ENCODE results near the gene PTPRM. TPM values are rescaled to one million over a fixed set of nuclear protein-coding genes. Genes with fewer than 3 reads are reported as not detected.

The PTPRM gene
- total RNA-seq, 1 donor from 2014 or later, result 4.5 TPM

- Mint-ChIP-seq H3K27me3 (ENCODE audit: low read depth) (no peaks in the 10 kb centered on the region), H3K36me3 (ENCODE audit: low read depth) (no peaks in the 10 kb centered on the region), H3K27ac (no peak overlapping the region), H3K4me3 (ENCODE audit: low read depth) (no peak overlapping the region), H3K9me3 (no peaks in the 10 kb centered on the region), H3K4me1 (ENCODE audit: low read depth) (no peaks in the 10 kb centered on the region)
- intact Hi-C loops (cut with micrococcal nuclease), result no loop called here
- no peak for DNase-seq (ENCODE audit: low spot score)
Observed at GRCh38 chr18:7657050-7657449, 89.9 kb downstream of the PTPRM start.

GRCh38 chr18:7657937-7658336 is 90.8 kb downstream of the PTPRM start:
- H3K27ac Mint-ChIP-seq, result no peak overlapping the region
- intact Hi-C loops (cut with micrococcal nuclease), result no loop called here
- no peaks in the 10 kb centered on the region for H3K36me3 Mint-ChIP-seq (ENCODE audit: low read depth)
- H3K4me1 Mint-ChIP-seq (ENCODE audit: low read depth), result no peaks in the 10 kb centered on the region
- no peaks in the 10 kb centered on the region for H3K27me3 Mint-ChIP-seq (ENCODE audit: low read depth)
- H3K4me3 Mint-ChIP-seq (ENCODE audit: low read depth), result no peak overlapping the region
- no peak for DNase-seq (ENCODE audit: low spot score)
- H3K9me3 Mint-ChIP-seq, result no peaks in the 10 kb centered on the region

- no peaks in the 10 kb centered on the region for H3K4me1 Mint-ChIP-seq (ENCODE audit: low read depth)
- no peak overlapping the region for H3K4me3 Mint-ChIP-seq (ENCODE audit: low read depth)
- no peak for DNase-seq (ENCODE audit: low spot score)
- H3K36me3 Mint-ChIP-seq (ENCODE audit: low read depth), result no peaks in the 10 kb centered on the region
- no peaks in the 10 kb centered on the region for H3K27me3 Mint-ChIP-seq (ENCODE audit: low read depth)
- H3K9me3 Mint-ChIP-seq, result no peaks in the 10 kb centered on the region
- intact Hi-C loops (cut with micrococcal nuclease), result no loop called here
- H3K27ac Mint-ChIP-seq, result no peak overlapping the region
Observed at GRCh38 chr18:7658701-7659100, 91.6 kb downstream of the PTPRM start.

- no peak for DNase-seq (ENCODE audit: low spot score)
- no peak overlapping the region for H3K27ac Mint-ChIP-seq
- no peaks in the 10 kb centered on the region for H3K9me3 Mint-ChIP-seq
- H3K27me3 Mint-ChIP-seq (ENCODE audit: low read depth), result no peaks in the 10 kb centered on the region
- no peaks in the 10 kb centered on the region for H3K4me1 Mint-ChIP-seq (ENCODE audit: low read depth)
- H3K4me3 Mint-ChIP-seq (ENCODE audit: low read depth), result no peak overlapping the region
- H3K36me3 Mint-ChIP-seq (ENCODE audit: low read depth), result no peaks in the 10 kb centered on the region
- intact Hi-C loops (cut with micrococcal nuclease), result no loop called here
Observed at GRCh38 chr18:7661207-7661606, 94.1 kb downstream of the PTPRM start.

GRCh38 chr18:7662866-7663265 is 95.8 kb downstream of the PTPRM start:
- Mint-ChIP-seq H3K27ac (no peak overlapping the region), H3K4me1 (ENCODE audit: low read depth) (no peaks in the 10 kb centered on the region), H3K9me3 (no peaks in the 10 kb centered on the region), H3K36me3 (ENCODE audit: low read depth) (no peaks in the 10 kb centered on the region), H3K4me3 (ENCODE audit: low read depth) (no peak overlapping the region), H3K27me3 (ENCODE audit: low read depth) (no peaks in the 10 kb centered on the region)
- DNase-seq (ENCODE audit: low spot score), result no peak
- intact Hi-C loops (cut with micrococcal nuclease), result no loop called here

GRCh38 chr18:7663366-7664312 is 96.5 kb downstream of the PTPRM start:
- Mint-ChIP-seq H3K27ac (no peak overlapping the region), H3K36me3 (ENCODE audit: low read depth) (no peaks in the 10 kb centered on the region), H3K27me3 (ENCODE audit: low read depth) (no peaks in the 10 kb centered on the region), H3K4me3 (ENCODE audit: low read depth) (no peak overlapping the region), H3K9me3 (no peaks in the 10 kb centered on the region), H3K4me1 (ENCODE audit: low read depth) (no peaks in the 10 kb centered on the region)
- intact Hi-C loops (cut with micrococcal nuclease), result no loop called here
- no peak for DNase-seq (ENCODE audit: low spot score)

- no peak overlapping the region for H3K27ac Mint-ChIP-seq
- intact Hi-C loops (cut with micrococcal nuclease), result no loop called here
Observed at GRCh38 chr18:7666195-7666776, 99.2 kb downstream of the PTPRM start.

GRCh38 chr18:7668392-7668791 is 101.3 kb downstream of the PTPRM start:
- Mint-ChIP-seq H3K36me3 (ENCODE audit: low read depth) (no peaks in the 10 kb centered on the region), H3K9me3 (no peaks in the 10 kb centered on the region), H3K27ac (no peak overlapping the region), H3K4me3 (ENCODE audit: low read depth) (no peak overlapping the region), H3K4me1 (ENCODE audit: low read depth) (no peaks in the 10 kb centered on the region), H3K27me3 (ENCODE audit: low read depth) (no peaks in the 10 kb centered on the region)
- no peak for DNase-seq (ENCODE audit: low spot score)
- intact Hi-C loops (cut with micrococcal nuclease), result no loop called here

More at GRCh38 chr18:7666195-7666776, 99.2 kb downstream of the PTPRM start:
- Mint-ChIP-seq H3K9me3 (no peaks in the 10 kb centered on the region), H3K36me3 (ENCODE audit: low read depth) (no peaks in the 10 kb centered on the region), H3K4me1 (ENCODE audit: low read depth) (no peaks in the 10 kb centered on the region), H3K27me3 (ENCODE audit: low read depth) (no peaks in the 10 kb centered on the region), H3K4me3 (ENCODE audit: low read depth) (no peak overlapping the region)
- no peak for DNase-seq (ENCODE audit: low spot score)

GRCh38 chr18:7669361-7669760 is 102.2 kb downstream of the PTPRM start:
- H3K4me1 Mint-ChIP-seq (ENCODE audit: low read depth), result no peaks in the 10 kb centered on the region

GRCh38 chr18:7671105-7671504 is 104.0 kb downstream of the PTPRM start:
- Mint-ChIP-seq H3K4me3 (ENCODE audit: low read depth) (no peak overlapping the region), H3K27me3 (ENCODE audit: low read depth) (no peaks in the 10 kb centered on the region), H3K27ac (no peak overlapping the region), H3K36me3 (ENCODE audit: low read depth) (no peaks in the 10 kb centered on the region), H3K4me1 (ENCODE audit: low read depth) (no peaks in the 10 kb centered on the region), H3K9me3 (no peaks in the 10 kb centered on the region)
- DNase-seq (ENCODE audit: low spot score), result no peak
- intact Hi-C loops (cut with micrococcal nuclease), result no loop called here

More at GRCh38 chr18:7669361-7669760, 102.2 kb downstream of the PTPRM start:
- H3K36me3 Mint-ChIP-seq (ENCODE audit: low read depth), result no peaks in the 10 kb centered on the region
- DNase-seq (ENCODE audit: low spot score), result no peak
- H3K27ac Mint-ChIP-seq, result no peak overlapping the region
- no peaks in the 10 kb centered on the region for H3K9me3 Mint-ChIP-seq
- H3K4me3 Mint-ChIP-seq (ENCODE audit: low read depth), result no peak overlapping the region
- no peaks in the 10 kb centered on the region for H3K27me3 Mint-ChIP-seq (ENCODE audit: low read depth)
- intact Hi-C loops (cut with micrococcal nuclease), result no loop called here

GRCh38 chr18:7676253-7676873 is 109.2 kb downstream of the PTPRM start:
- DNase-seq (ENCODE audit: low spot score), result no peak
- no peak overlapping the region for H3K27ac Mint-ChIP-seq
- no peaks in the 10 kb centered on the region for H3K27me3 Mint-ChIP-seq (ENCODE audit: low read depth)
- no peak overlapping the region for H3K4me3 Mint-ChIP-seq (ENCODE audit: low read depth)
- H3K9me3 Mint-ChIP-seq, result no peaks in the 10 kb centered on the region
- intact Hi-C loops (cut with micrococcal nuclease), result no loop called here
- no peaks in the 10 kb centered on the region for H3K36me3 Mint-ChIP-seq (ENCODE audit: low read depth)
- H3K4me1 Mint-ChIP-seq (ENCODE audit: low read depth), result no peaks in the 10 kb centered on the region

GRCh38 chr18:7677001-7677400 is 109.9 kb downstream of the PTPRM start:
- H3K27me3 Mint-ChIP-seq (ENCODE audit: low read depth), result no peaks in the 10 kb centered on the region
- intact Hi-C loops (cut with micrococcal nuclease), result no loop called here
- DNase-seq (ENCODE audit: low spot score), result no peak
- no peak overlapping the region for H3K4me3 Mint-ChIP-seq (ENCODE audit: low read depth)
- H3K4me1 Mint-ChIP-seq (ENCODE audit: low read depth), result no peaks in the 10 kb centered on the region
- no peaks in the 10 kb centered on the region for H3K9me3 Mint-ChIP-seq
- no peak overlapping the region for H3K27ac Mint-ChIP-seq
- no peaks in the 10 kb centered on the region for H3K36me3 Mint-ChIP-seq (ENCODE audit: low read depth)

- no peak for DNase-seq (ENCODE audit: low spot score)
- no peaks in the 10 kb centered on the region for H3K27me3 Mint-ChIP-seq (ENCODE audit: low read depth)
- no peaks in the 10 kb centered on the region for H3K36me3 Mint-ChIP-seq (ENCODE audit: low read depth)
- H3K4me3 Mint-ChIP-seq (ENCODE audit: low read depth), result no peak overlapping the region
- intact Hi-C loops (cut with micrococcal nuclease), result no loop called here
- H3K9me3 Mint-ChIP-seq, result no peaks in the 10 kb centered on the region
- no peaks in the 10 kb centered on the region for H3K4me1 Mint-ChIP-seq (ENCODE audit: low read depth)
- no peak overlapping the region for H3K27ac Mint-ChIP-seq
Observed at GRCh38 chr18:7677424-7677823, 110.3 kb downstream of the PTPRM start.

Measured in activated T-helper 2 cell treated with anti-CD3 and anti-CD28 coated beads, Interferon-gamma antibody, Interleukin-2, Interleukin-4, amounts not matched to agents 10 μg/mL and 5 μg/mL and 100 μg/mL, durations not matched to agents 14 hours and 24 hours and 36 hours (primary cell).